NCI-H510A (cell line): ENCODE data around the gene LMNTD1.

Experiments
- DNase-seq: peaks from one replicate; lab custom pipeline; 2025; lab: John Stamatoyannopoulos, UW

Gene LMNTD1

GRCh38 chr12:25491396-25492325 lies 61.4 kb downstream of the LMNTD1 start:
- DNase-seq: no peak

GRCh38 chr12:25488956-25489870 lies 63.9 kb downstream of the LMNTD1 start:
- peak; percentile 20 for DNase-seq

GRCh38 chr12:25482625-25483024 lies 70.5 kb downstream of the LMNTD1 start:
- no peak for DNase-seq

GRCh38 chr12:25480145-25480544 lies 72.9 kb downstream of the LMNTD1 start:
- DNase-seq: no peak

GRCh38 chr12:25477217-25477616 lies 75.9 kb downstream of the LMNTD1 start:
- DNase-seq: no peak

- DNase-seq: no peak
These were observed 80.6 kb downstream of the LMNTD1 start for GRCh38 chr12:25472453-25472852.

- DNase-seq: no peak
These were observed 83.2 kb downstream of the LMNTD1 start for GRCh38 chr12:25469861-25470260.

- DNase-seq: no peak
These were observed 83.7 kb downstream of the LMNTD1 start for GRCh38 chr12:25469368-25469767.

- DNase-seq: no peak
These were observed 89.6 kb downstream of the LMNTD1 start for GRCh38 chr12:25463521-25463920.

GRCh38 chr12:25463005-25463404 lies 90.1 kb downstream of the LMNTD1 start:
- no peak for DNase-seq

GRCh38 chr12:25459541-25459951 lies 93.5 kb downstream of the LMNTD1 start:
- no peak for DNase-seq

GRCh38 chr12:25458047-25458552 lies 95.0 kb downstream of the LMNTD1 start:
- DNase-seq: no peak

GRCh38 chr12:25456474-25456873 lies 96.6 kb downstream of the LMNTD1 start:
- no peak for DNase-seq

GRCh38 chr12:25455696-25456095 lies 97.4 kb downstream of the LMNTD1 start:
- no peak for DNase-seq

GRCh38 chr12:25449007-25449406 lies 104.1 kb downstream of the LMNTD1 start:
- no peak for DNase-seq

- no peak for DNase-seq
These were observed 106.0 kb downstream of the LMNTD1 start for GRCh38 chr12:25447046-25447445.

- no peak for DNase-seq
These were observed 114.4 kb downstream of the LMNTD1 start for GRCh38 chr12:25438638-25439037.

GRCh38 chr12:25436206-25437030 lies 116.7 kb downstream of the LMNTD1 start:
- DNase-seq: peak; percentile 37

- DNase-seq: no peak
These were observed 117.7 kb downstream of the LMNTD1 start for GRCh38 chr12:25435431-25435830.

GRCh38 chr12:25434515-25434914 lies 118.6 kb downstream of the LMNTD1 start:
- no peak for DNase-seq

GRCh38 chr12:25433581-25434325 lies 119.3 kb downstream of the LMNTD1 start:
- DNase-seq: no peak
